Keratinocyte (primary cell): Measurements from ENCODE around the gene PLEKHF1. TPM values are rescaled to one million over a fixed set of nuclear protein-coding genes. Genes with fewer than 3 reads are reported as not detected.

ENCODE experiments used
- DNase-seq: peaks from one replicate; pipeline ENCODE4 v3.0.0-alpha.2; 2011; ENCODE audit warnings: low read depth, missing footprints, low spot score
- FAIRE-seq: peaks from 2 replicates; lab custom pipeline; 2011; peaks lifted over from hg19 to GRCh38; lab: Jason Lieb, UNC
- H2AFZ ChIP-seq: 2 replicates; pipeline ENCODE4 v1.6.0; 2012; ENCODE audit warnings: low read length, control low read depth, inconsistent platforms; ENCODE audit not compliant: control insufficient read depth
- H3K27ac ChIP-seq: 2 replicates; pipeline ENCODE4 v1.5.1; 2011; ENCODE audit warnings: low read length; ENCODE audit not compliant: control insufficient read depth, insufficient read depth
- H3K27me3 ChIP-seq: 3 replicates; pipeline ENCODE4 v1.6.0; 2011; ENCODE audit warnings: low read length; ENCODE audit not compliant: control insufficient read depth, insufficient read depth; ENCODE audit errors: extremely low read depth
- H3K36me3 ChIP-seq, 2 experiments: 2 replicates in 1 of 2; 3 replicates in 1 of 2; pipeline ENCODE4 v1.5.1; 2011; ENCODE audit warnings: low read length in 2 of 2, mild to moderate bottlenecking in 1 of 2; ENCODE audit not compliant: control insufficient read depth in 2 of 2, insufficient read depth in 2 of 2; ENCODE audit errors: extremely low read depth in 1 of 2
- H3K4me1 ChIP-seq: 3 replicates; pipeline ENCODE4 v1.5.1; 2011; ENCODE audit warnings: low read length; ENCODE audit not compliant: control insufficient read depth, insufficient read depth; ENCODE audit errors: extremely low read depth
- H3K4me2 ChIP-seq: 3 replicates; pipeline ENCODE4 v1.6.0; 2011; ENCODE audit warnings: low read depth, low read length; ENCODE audit not compliant: control insufficient read depth, insufficient read depth; ENCODE audit errors: extremely low read depth
- H3K4me3 ChIP-seq, 3 experiments: fragments of 200-600 bp in 1 of 3; sonication (generic) in 1 of 3; 2 replicates in 2 of 3; 3 replicates in 1 of 3; pipeline ENCODE4 v1.5.1; 2011 to 2016; ENCODE audit warnings: low read length in 3 of 3, mild to moderate bottlenecking in 3 of 3, control low read depth in 2 of 3, inconsistent platforms in 1 of 3, low read depth in 1 of 3, mixed read lengths in 1 of 3, mixed run types in 1 of 3, moderate library complexity in 1 of 3; ENCODE audit not compliant: control insufficient read depth in 2 of 3, insufficient read depth in 2 of 3; ENCODE audit errors: extremely low read depth in 1 of 3
- H3K79me2 ChIP-seq: 2 replicates; pipeline ENCODE4 v1.6.0; 2012; ENCODE audit warnings: low read length; ENCODE audit not compliant: control insufficient read depth, insufficient read depth
- H3K9ac ChIP-seq: 3 replicates; pipeline ENCODE4 v1.6.0; 2011; ENCODE audit warnings: low read length; ENCODE audit not compliant: control insufficient read depth, insufficient read depth; ENCODE audit errors: extremely low read depth
- H3K9me1 ChIP-seq: 3 replicates; pipeline ENCODE4 v1.6.0; 2011; ENCODE audit warnings: low read length; ENCODE audit not compliant: control insufficient read depth, insufficient read depth; ENCODE audit errors: extremely low read depth
- H3K9me3 ChIP-seq: 2 replicates; pipeline ENCODE4 v1.5.1; 2012; ENCODE audit warnings: low read depth, low read length; ENCODE audit not compliant: control insufficient read depth
- H4K20me1 ChIP-seq: 3 replicates; pipeline ENCODE4 v1.6.0; 2011; ENCODE audit warnings: low read length; ENCODE audit not compliant: control insufficient read depth, insufficient read depth; ENCODE audit errors: extremely low read depth
- EZH2 ChIP-seq: IDR thresholded peaks from one replicate; pipeline ENCODE4 v1.6.1; 2012; ENCODE audit warnings: inconsistent platforms, mild to moderate bottlenecking, low read length, moderate library complexity
- dilution Hi-C: fragments of 300-500 bp; cut with MboI; formaldehyde crosslinking; loops from one replicate; pipeline ENCODE4 v1.7.0; 2020; ENCODE audit warnings: low sequenced_read_pairs; ENCODE audit not compliant: extremely low pct_ligation_motif_present
- polyA plus RNA-seq, 5 experiments: library from polyadenylated mRNA; depleted of rRNA in 3 of 5; stranded (reverse) in 3 of 5; stranded (forward) in 1 of 5; unstranded in 1 of 5; fragments of >200 nt; gene quantifications; 1 replicate in 1 of 5; 2 replicates in 3 of 5; 3 replicates in 1 of 5; pipeline versions ENCODE4 v1.2.1 to v1.2.3, GENCODE V29; 2011 to 2012; ENCODE audit warnings: missing spikeins in 2 of 5, low read depth in 1 of 5, low replicate concordance in 1 of 5
- TF ChIP-seq, protein P1 (sequence below), 3 experiments: IDR thresholded peaks in 1 of 3; conservative IDR thresholded peaks in 1 of 3; optimal IDR thresholded peaks in 1 of 3; 2 replicates in 2 of 3; 3 replicates in 1 of 3; pipeline versions ENCODE3 to v1.5.1; 2011; ENCODE audit warnings: low read length in 3 of 3, mild to moderate bottlenecking in 3 of 3, moderate library complexity in 2 of 3, control low read depth in 1 of 3, inconsistent platforms in 1 of 3; ENCODE audit not compliant: insufficient read depth in 2 of 3; ENCODE audit errors: extremely low read depth in 1 of 3

Gene PLEKHF1
- polyA plus RNA-seq, 1 donor (not counting 4 experiments of a cell fraction or from before 2014, with no cell fraction given) = 9.4 TPM

DNA sequence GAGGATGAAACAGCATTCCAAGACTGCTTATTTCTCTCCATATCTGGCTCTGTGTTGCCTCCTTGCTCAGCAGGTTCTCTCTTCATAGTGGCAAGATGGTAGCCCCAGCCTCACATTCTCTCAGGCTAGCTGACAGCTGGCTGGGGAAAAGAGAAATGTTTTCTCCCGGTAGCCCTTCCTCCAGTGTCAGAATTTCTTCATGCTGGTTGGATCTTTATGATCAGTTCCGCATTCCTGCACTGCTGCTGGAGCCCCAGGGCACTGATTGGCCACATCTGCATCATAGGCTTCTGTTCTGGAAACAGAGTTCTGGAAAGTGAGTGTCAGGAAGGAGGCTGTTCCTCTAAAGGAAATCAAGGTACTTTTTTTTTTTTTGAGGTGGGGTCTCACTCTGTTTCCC lies 34.6 kb upstream of the PLEKHF1 start:
- DNase-seq (no peak), FAIRE-seq (no peak)
- no peaks in the 10 kb centered on the region for H3K36me3 ChIP-seq
- no peak overlapping the region for H3K27ac ChIP-seq
- H3K4me2 ChIP-seq = no peak overlapping the region
- dilution Hi-C loops = no loop called here
- no peaks in the 10 kb centered on the region for H3K79me2 ChIP-seq
- no peaks in the 10 kb centered on the region for H3K9me3 ChIP-seq
- no peaks in the 10 kb centered on the region for H3K27me3 ChIP-seq
- no peaks in the 10 kb centered on the region for H3K9me1 ChIP-seq
- TF ChIP-seq EZH2 = no peak
- TF ChIP-seq, protein P1, sequence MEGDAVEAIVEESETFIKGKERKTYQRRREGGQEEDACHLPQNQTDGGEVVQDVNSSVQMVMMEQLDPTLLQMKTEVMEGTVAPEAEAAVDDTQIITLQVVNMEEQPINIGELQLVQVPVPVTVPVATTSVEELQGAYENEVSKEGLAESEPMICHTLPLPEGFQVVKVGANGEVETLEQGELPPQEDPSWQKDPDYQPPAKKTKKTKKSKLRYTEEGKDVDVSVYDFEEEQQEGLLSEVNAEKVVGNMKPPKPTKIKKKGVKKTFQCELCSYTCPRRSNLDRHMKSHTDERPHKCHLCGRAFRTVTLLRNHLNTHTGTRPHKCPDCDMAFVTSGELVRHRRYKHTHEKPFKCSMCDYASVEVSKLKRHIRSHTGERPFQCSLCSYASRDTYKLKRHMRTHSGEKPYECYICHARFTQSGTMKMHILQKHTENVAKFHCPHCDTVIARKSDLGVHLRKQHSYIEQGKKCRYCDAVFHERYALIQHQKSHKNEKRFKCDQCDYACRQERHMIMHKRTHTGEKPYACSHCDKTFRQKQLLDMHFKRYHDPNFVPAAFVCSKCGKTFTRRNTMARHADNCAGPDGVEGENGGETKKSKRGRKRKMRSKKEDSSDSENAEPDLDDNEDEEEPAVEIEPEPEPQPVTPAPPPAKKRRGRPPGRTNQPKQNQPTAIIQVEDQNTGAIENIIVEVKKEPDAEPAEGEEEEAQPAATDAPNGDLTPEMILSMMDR (optimal IDR thresholded peaks at IDR 0.05 in 1 of 3, IDR thresholded peaks at IDR 0.05 in 1 of 3, conservative IDR thresholded peaks at IDR 0.05 in 1 of 3; ENCODE audit: extremely low read depth in 1 of 3, insufficient read depth in 2 of 3, low read length in 3 of 3) = no peak
- H2AFZ ChIP-seq = no peak overlapping the region
- no peak overlapping the region for H3K9ac ChIP-seq
- H4K20me1 ChIP-seq = no peaks in the 10 kb centered on the region
- H3K4me3 ChIP-seq = no peak overlapping the region
- H3K4me1 ChIP-seq = peaks cover 2% of the 10 kb centered on the region

DNA sequence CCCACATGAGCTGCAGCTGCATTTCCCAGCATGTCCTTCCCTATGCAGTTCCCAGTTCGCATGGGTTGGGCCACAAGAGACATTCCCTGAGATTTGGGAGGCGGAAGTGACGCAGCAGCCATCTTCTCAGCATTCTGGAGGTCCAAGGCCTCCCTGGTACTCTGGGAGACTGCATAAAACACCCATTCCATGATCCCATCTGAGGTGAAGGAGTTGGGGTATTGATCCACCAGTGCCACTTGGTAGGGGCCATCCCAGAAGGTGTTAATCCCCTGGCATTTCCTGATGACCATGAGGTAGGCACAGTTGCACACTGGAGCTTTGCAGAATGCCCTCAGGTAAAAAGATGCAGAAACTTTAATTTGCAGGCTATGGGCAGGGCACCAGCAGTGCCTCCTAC lies 33.8 kb upstream of the PLEKHF1 start:
- no peaks in the 10 kb centered on the region for H3K79me2 ChIP-seq
- no peak for FAIRE-seq

More for the DNA sequence above, 33.8 kb upstream of the PLEKHF1 start:
- H3K4me2 ChIP-seq = no peak overlapping the region
- dilution Hi-C loops = no loop called here
- no peak for TF ChIP-seq EZH2
- TF ChIP-seq, protein P1 (optimal IDR thresholded peaks at IDR 0.05 in 1 of 3, IDR thresholded peaks at IDR 0.05 in 1 of 3, conservative IDR thresholded peaks at IDR 0.05 in 1 of 3; ENCODE audit: extremely low read depth in 1 of 3, insufficient read depth in 2 of 3, low read length in 3 of 3) = no peak
- H3K36me3 ChIP-seq = no peaks in the 10 kb centered on the region
- H2AFZ ChIP-seq = no peak overlapping the region
- peaks cover 2% of the 10 kb centered on the region for H3K4me1 ChIP-seq
- H3K9ac ChIP-seq = no peak overlapping the region
- DNase-seq = no peak
- H3K9me1 ChIP-seq = no peaks in the 10 kb centered on the region
- H3K4me3 ChIP-seq = no peak overlapping the region
- H3K27ac ChIP-seq = no peak overlapping the region
- no peaks in the 10 kb centered on the region for H4K20me1 ChIP-seq
- H3K9me3 ChIP-seq = no peaks in the 10 kb centered on the region
- H3K27me3 ChIP-seq = no peaks in the 10 kb centered on the region
